HG02840 (cell line): ENCODE data around the gene IKZF5.

ENCODE experiments used
- ATAC-seq: cut with Tn5 transposase; IDR thresholded peaks from one replicate; pipeline ENCODE4 v1.9.1; 2021; ENCODE audit warnings: mild to moderate bottlenecking, moderate library complexity, moderate number of reproducible peaks; ENCODE audit not compliant: unreplicated experiment, low FRiP score

IKZF5 gene

GRCh38 chr10:123017421-123018165 is 9.0 kb upstream of the IKZF5 start:
- no peak for ATAC-seq

- no peak for ATAC-seq
These were observed 7.6 kb upstream of the IKZF5 start for GRCh38 chr10:123016228-123016627.

GRCh38 chr10:123014772-123015171 is 6.2 kb upstream of the IKZF5 start:
- ATAC-seq = no peak

GRCh38 chr10:123013456-123014419 is 5.1 kb upstream of the IKZF5 start:
- no peak for ATAC-seq

- ATAC-seq = no peak
These were observed 3.4 kb upstream of the IKZF5 start for GRCh38 chr10:123011987-123012386.

- ATAC-seq = peak; percentile 27
These were observed 668 bp upstream of the IKZF5 start for GRCh38 chr10:123009105-123009820.

- ATAC-seq = peak; percentile 30
These were observed 839 bp downstream of the IKZF5 start for GRCh38 chr10:123007558-123008354.

- no peak for ATAC-seq
These were observed 4.3 kb downstream of the IKZF5 start for GRCh38 chr10:123004298-123004697.

- ATAC-seq = no peak
These were observed 7.2 kb downstream of the IKZF5 start for GRCh38 chr10:123001370-123001769.

- ATAC-seq = no peak
These were observed 8.4 kb downstream of the IKZF5 start for GRCh38 chr10:123000155-123000554.

- no peak for ATAC-seq
These were observed 9.2 kb downstream of the IKZF5 start for GRCh38 chr10:122999347-122999746.

- ATAC-seq = no peak
These were observed 9.7 kb downstream of the IKZF5 start for GRCh38 chr10:122998934-122999333.

- ATAC-seq = no peak
These were observed 10.2 kb downstream of the IKZF5 start for GRCh38 chr10:122998360-122998917.

GRCh38 chr10:122997864-122998263 is 10.7 kb downstream of the IKZF5 start:
- ATAC-seq = no peak

- no peak for ATAC-seq
These were observed 12.7 kb downstream of the IKZF5 start for GRCh38 chr10:122995936-122996335.

GRCh38 chr10:122993797-122994336 is 14.7 kb downstream of the IKZF5 start:
- ATAC-seq = no peak

GRCh38 chr10:122992031-122992585 is 16.5 kb downstream of the IKZF5 start:
- no peak for ATAC-seq

GRCh38 chr10:122990278-122990677 is 18.3 kb downstream of the IKZF5 start:
- no peak for ATAC-seq

- ATAC-seq = no peak
These were observed 20.1 kb downstream of the IKZF5 start for GRCh38 chr10:122988501-122988900.
